ENCODE data around the gene LRRC7.

- no peak for TF ChIP-seq POLR2A (IDR thresholded peaks at IDR 0.05)
- TF ChIP-seq POLR2AphosphoS5 (IDR thresholded peaks at IDR 0.05) = no peak
Measured at GRCh38 chr1:69589799-69590198, 22.1 kb downstream of the LRRC7 start.

Measured in prostate gland (tissue), 1 donor.